ENCODE results near the gene DNMT3A.

DNA sequence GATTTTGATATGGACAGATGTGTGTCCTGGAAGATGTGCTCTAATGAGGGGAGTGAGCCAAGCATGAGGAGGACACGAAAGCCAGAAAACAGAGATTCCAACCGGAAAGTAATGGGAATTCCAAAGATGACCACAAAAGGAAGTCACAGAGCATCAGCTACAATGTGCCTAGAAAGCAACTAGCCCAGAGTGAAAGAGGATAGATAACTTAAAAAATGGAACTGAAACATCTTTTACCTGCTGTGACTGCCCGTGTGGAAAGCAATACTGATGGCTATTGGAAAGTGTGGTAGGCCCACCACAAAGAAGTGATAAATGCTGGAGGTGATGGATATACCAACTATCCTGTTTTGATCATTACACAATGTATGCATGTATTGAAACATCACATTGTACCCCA lies 21.6 kb downstream of the DNMT3A start:
- no peak for TF ChIP-seq POLR2A (IDR thresholded peaks at IDR 0.05)
- TF ChIP-seq, protein P1, sequence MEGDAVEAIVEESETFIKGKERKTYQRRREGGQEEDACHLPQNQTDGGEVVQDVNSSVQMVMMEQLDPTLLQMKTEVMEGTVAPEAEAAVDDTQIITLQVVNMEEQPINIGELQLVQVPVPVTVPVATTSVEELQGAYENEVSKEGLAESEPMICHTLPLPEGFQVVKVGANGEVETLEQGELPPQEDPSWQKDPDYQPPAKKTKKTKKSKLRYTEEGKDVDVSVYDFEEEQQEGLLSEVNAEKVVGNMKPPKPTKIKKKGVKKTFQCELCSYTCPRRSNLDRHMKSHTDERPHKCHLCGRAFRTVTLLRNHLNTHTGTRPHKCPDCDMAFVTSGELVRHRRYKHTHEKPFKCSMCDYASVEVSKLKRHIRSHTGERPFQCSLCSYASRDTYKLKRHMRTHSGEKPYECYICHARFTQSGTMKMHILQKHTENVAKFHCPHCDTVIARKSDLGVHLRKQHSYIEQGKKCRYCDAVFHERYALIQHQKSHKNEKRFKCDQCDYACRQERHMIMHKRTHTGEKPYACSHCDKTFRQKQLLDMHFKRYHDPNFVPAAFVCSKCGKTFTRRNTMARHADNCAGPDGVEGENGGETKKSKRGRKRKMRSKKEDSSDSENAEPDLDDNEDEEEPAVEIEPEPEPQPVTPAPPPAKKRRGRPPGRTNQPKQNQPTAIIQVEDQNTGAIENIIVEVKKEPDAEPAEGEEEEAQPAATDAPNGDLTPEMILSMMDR (IDR thresholded peaks at IDR 0.05), result no peak
